Neural cell (in vitro differentiated cells): ENCODE data around the gene SCTR.
A peak's percentile ranks its signal among the peaks of the same experiment; 100 is the strongest.

ENCODE experiments used
- CTCF ChIP-seq: fragments of 450-650 bp; IDR thresholded peaks from 2 replicates; pipeline ENCODE4 v1.5.1; 2014; ENCODE audit warnings: antibody characterized with exemption, mild to moderate bottlenecking, moderate library complexity; ENCODE audit not compliant: poor library complexity, severe bottlenecking
- TAF1 ChIP-seq: IDR thresholded peaks from 2 replicates; pipeline ENCODE4 v1.6.1; 2012; ENCODE audit warnings: low read depth

DNA sequence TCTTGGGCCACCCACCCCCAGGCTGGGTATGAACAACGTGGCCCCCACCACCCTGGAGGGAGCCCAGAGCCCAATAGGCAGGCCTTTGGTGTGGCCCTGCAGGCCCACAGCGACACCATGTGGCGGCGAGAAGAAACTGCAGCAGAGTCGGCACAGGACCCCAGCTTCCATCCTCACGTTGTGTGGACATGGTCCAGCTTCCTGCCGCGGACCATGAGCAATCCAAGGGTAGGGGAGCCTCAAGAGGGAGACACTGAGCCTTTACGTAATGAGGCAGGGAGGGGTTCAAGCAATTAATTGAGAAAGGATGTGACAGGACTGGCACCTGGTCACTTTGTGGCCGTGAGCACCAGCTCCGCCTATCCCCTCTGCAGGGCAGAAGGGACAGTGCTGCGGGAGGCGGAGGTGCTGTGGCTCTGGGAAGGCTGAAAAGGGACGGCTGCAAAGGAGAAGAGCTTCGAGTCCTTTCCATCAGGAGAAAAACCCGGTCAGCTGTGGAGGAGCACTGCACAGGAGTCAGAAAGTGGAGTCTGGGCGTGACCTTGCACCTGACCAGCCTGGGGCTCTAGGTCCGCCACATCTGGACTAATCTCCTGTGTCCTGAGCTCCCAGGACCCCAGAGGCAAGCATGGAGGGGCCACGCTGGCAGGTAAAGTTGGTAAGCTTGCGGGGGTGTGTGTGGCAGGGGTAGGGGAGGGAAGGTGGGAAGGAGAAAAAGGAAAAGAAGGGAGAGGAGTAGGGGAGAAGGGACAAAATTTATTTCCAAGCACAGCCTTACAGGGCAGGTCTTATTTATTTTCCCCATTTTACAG, 47.8 kb downstream of the SCTR start:
- TF ChIP-seq CTCF (peak; percentile 33), TAF1 (no peak)
